Loucy (cell line): ENCODE data around the gene MYBPC2.
A peak's percentile ranks its signal among the peaks of the same experiment; 100 is the strongest.

Experiments used
- H2AFZ ChIP-seq: fragments of 200-600 bp; sonication (generic); 2 replicates; pipeline ENCODE4 v1.6.0; 2016; ENCODE audit warnings: antibody characterized with exemption, mild to moderate bottlenecking, low read length, moderate library complexity
- H3F3A ChIP-seq: fragments of 200-600 bp; 2 replicates; pipeline ENCODE4 v1.6.0; 2016; ENCODE audit warnings: antibody characterized with exemption, low read depth, mild to moderate bottlenecking
- H3K27me3 ChIP-seq: fragments of 200-600 bp; sonication (generic); 2 replicates; pipeline ENCODE4 v1.6.1; 2014; ENCODE audit warnings: low read length, mild to moderate bottlenecking; ENCODE audit not compliant: insufficient read depth, poor library complexity, severe bottlenecking
- H3K36me3 ChIP-seq: fragments of 200-600 bp; sonication (generic); 2 replicates; pipeline ENCODE4 v1.6.1; 2016; ENCODE audit warnings: low read length; ENCODE audit not compliant: insufficient read depth
- H3K4me1 ChIP-seq: fragments of 200-600 bp; sonication (generic); 2 replicates; pipeline ENCODE4 v1.5.1; 2014; ENCODE audit warnings: low read length, mild to moderate bottlenecking; ENCODE audit not compliant: insufficient read depth, poor library complexity, severe bottlenecking
- H3K4me2 ChIP-seq: fragments of 200-600 bp; sonication (generic); 2 replicates; pipeline ENCODE4 v1.6.0; 2014; ENCODE audit warnings: antibody characterized with exemption, low read length, low read depth, mild to moderate bottlenecking; ENCODE audit not compliant: poor library complexity, severe bottlenecking
- H3K4me3 ChIP-seq: fragments of 200-600 bp; sonication (generic); 2 replicates; pipeline ENCODE4 v1.5.1; 2014; ENCODE audit warnings: low read length, mild to moderate bottlenecking, mixed read lengths; ENCODE audit not compliant: poor library complexity, severe bottlenecking
- H3K79me2 ChIP-seq: fragments of 200-600 bp; sonication (generic); 2 replicates; pipeline ENCODE4 v1.6.1; 2014; ENCODE audit warnings: low read length; ENCODE audit not compliant: insufficient read depth
- H3K9ac ChIP-seq: fragments of 200-600 bp; sonication (generic); 2 replicates; pipeline ENCODE4 v1.6.0; 2014; ENCODE audit warnings: mild to moderate bottlenecking, low read depth, low read length, moderate library complexity; ENCODE audit not compliant: poor library complexity, severe bottlenecking
- H3K9me2 ChIP-seq: fragments of 200-600 bp; sonication (generic); replicated peaks from 2 replicates; pipeline ENCODE4 v1.6.1; 2016; ENCODE audit warnings: low read depth, low read length, mixed read lengths
- H3K9me3 ChIP-seq: fragments of 200-600 bp; sonication (generic); 2 replicates; pipeline ENCODE4 v1.6.1; 2014; ENCODE audit warnings: mild to moderate bottlenecking, antibody characterized with exemption, low read length, low read depth; ENCODE audit not compliant: insufficient read depth
- H4K20me1 ChIP-seq: fragments of 200-600 bp; sonication (generic); 2 replicates; pipeline ENCODE4 v1.6.0; 2014; ENCODE audit warnings: antibody characterized with exemption, low read length, mild to moderate bottlenecking; ENCODE audit not compliant: insufficient read depth, poor library complexity, severe bottlenecking
- EZH2phosphoT487 ChIP-seq: fragments of 200-600 bp; IDR thresholded peaks from 2 replicates; pipeline ENCODE4 v1.6.1; 2018; ENCODE audit warnings: antibody characterized with exemption, mild to moderate bottlenecking, moderate library complexity, borderline replicate concordance
- TF ChIP-seq, protein P1 (sequence below): fragments of 200-600 bp; sonication (generic); conservative IDR thresholded peaks from 2 replicates; pipeline ENCODE4 v1.5.1; 2014; ENCODE audit warnings: mild to moderate bottlenecking, antibody characterized with exemption, low read length

MYBPC2 gene

DNA sequence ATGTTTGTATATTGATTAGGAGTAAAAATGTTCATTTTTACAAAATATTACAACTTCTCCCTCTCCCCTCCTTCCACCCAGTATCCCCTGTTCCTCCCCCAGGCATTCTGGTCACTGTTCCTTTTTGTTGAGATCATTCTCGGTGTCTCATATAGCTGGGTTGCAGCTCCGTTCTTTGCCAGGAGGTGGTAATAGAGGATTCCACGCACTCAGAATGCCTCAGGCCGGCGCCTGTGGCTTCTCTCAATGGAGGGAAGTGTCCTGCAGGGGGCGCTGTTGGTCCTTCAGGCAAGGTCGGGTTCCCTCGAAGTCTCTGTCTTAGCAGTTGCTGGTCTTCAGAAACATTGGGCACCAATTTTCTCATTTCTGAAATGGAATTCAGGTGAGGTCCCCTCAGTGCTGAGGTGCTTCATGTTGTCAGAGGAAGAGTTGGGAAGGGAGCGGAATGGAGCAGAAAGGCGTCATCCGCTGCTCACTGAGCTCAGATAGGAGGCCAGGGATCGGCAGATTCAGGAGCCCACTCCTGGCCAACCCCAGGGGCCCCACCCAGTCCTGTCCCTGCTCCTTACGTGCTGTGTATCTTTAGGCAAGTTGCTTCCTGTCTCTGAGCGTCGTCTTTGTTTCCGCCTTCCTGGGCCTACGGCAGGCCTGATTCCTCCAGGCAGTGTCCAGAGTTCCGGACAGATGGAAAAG lies 54.3 kb downstream of the MYBPC2 start:
- Histone ChIP-seq H3K4me1 (no peaks in the 10 kb centered on the region), H3K4me3 (no peak overlapping the region), H4K20me1 (no peaks in the 10 kb centered on the region), H3K36me3 (no peaks in the 10 kb centered on the region), H3K9me3 (peaks cover 3% of the 10 kb centered on the region; the same call in 1 of the 2 replicates), H3K4me2 (no peak overlapping the region), H3K79me2 (no peaks in the 10 kb centered on the region), H3F3A (no peaks in the 10 kb centered on the region), H3K9me2 (no peaks in the 10 kb centered on the region), H3K9ac (no peak overlapping the region), H3K27me3 (no peaks in the 10 kb centered on the region), H2AFZ (no peak overlapping the region)
- TF ChIP-seq, protein P1, sequence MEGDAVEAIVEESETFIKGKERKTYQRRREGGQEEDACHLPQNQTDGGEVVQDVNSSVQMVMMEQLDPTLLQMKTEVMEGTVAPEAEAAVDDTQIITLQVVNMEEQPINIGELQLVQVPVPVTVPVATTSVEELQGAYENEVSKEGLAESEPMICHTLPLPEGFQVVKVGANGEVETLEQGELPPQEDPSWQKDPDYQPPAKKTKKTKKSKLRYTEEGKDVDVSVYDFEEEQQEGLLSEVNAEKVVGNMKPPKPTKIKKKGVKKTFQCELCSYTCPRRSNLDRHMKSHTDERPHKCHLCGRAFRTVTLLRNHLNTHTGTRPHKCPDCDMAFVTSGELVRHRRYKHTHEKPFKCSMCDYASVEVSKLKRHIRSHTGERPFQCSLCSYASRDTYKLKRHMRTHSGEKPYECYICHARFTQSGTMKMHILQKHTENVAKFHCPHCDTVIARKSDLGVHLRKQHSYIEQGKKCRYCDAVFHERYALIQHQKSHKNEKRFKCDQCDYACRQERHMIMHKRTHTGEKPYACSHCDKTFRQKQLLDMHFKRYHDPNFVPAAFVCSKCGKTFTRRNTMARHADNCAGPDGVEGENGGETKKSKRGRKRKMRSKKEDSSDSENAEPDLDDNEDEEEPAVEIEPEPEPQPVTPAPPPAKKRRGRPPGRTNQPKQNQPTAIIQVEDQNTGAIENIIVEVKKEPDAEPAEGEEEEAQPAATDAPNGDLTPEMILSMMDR, result peak; percentile 48
- no peak for TF ChIP-seq EZH2phosphoT487

DNA sequence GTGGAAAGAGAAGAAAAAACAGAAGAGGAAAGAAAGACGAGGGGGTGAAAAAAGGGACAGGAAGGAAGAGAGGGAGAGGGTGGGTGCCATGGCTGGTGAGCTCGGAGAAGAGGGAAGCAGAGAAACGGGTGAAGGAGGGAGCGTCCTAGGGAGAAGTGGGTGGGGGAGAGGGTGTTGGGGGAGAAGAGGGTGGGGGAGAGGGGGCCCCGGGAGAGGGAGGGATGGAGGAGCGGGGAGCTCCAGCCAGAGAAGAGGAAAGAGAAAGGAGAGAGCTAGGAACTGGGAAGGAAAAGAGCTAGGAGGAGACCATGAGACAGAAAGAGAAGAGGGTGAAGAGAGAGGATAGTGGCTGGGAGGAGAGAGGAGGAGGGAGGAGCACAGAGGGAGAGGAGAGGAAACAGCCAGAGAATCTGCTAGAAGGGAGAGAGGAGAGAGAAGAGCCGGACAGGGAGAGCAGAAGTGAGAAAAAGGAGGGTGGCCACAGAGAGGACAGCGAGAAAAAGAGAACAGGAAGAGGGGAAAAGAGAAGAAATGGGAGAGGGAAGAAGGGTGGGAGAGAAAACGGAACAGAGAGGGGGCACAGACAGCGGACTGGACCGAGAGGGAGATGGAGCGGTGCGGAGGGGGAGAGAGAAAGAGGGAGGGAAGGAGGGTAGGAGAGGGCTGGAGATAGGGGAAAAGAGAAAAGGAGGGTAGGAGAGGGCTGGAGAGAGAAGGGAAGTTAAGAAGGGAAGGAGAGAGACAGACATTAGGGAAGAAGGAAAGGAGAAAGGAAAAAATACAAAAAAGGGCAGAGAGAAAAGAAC lies 55.9 kb downstream of the MYBPC2 start:
- Histone ChIP-seq H3K4me1 (no peaks in the 10 kb centered on the region), H3K27me3 (no peaks in the 10 kb centered on the region), H3F3A (no peaks in the 10 kb centered on the region), H3K79me2 (no peaks in the 10 kb centered on the region), H3K9me2 (no peaks in the 10 kb centered on the region), H4K20me1 (no peaks in the 10 kb centered on the region), H3K36me3 (no peaks in the 10 kb centered on the region), H3K9me3 (peaks cover 3% of the 10 kb centered on the region; the same call in 1 of the 2 replicates), H3K4me3 (no peak overlapping the region), H3K9ac (no peak overlapping the region), H2AFZ (no peak overlapping the region), H3K4me2 (no peak overlapping the region)
- TF ChIP-seq, protein P1, result no peak
- TF ChIP-seq EZH2phosphoT487, result no peak

DNA sequence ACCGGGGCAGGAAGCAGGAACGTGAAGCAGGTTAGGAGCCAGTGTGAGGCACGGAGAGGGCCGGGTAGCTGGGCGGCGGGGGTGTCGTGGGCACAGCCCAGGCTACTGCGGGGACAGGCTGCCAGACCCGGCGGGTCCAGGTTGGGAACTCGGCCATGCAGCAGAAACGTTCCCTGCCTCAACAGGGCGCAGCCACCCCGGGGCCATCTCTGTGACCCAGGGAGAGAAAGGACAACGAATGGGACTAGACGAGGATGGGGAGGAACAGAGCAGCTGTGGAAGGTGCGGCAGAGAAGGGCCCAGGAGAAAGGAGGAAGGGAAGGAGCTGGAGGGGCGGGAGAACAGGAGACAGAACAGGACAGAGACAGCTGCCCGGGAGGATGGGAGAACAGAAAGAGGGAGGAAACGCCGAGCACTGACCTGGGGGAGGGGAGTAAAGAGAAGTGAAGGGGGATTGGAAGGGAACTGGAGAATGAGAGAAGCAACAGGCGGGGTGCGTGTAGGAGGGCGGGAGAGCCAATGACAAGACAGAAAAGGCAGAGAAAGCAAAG lies 56.8 kb downstream of the MYBPC2 start:
- Histone ChIP-seq H3K36me3 (no peaks in the 10 kb centered on the region), H3F3A (no peaks in the 10 kb centered on the region), H3K27me3 (no peaks in the 10 kb centered on the region), H4K20me1 (no peaks in the 10 kb centered on the region), H2AFZ (no peak overlapping the region), H3K4me1 (no peaks in the 10 kb centered on the region), H3K9ac (no peak overlapping the region), H3K79me2 (no peaks in the 10 kb centered on the region), H3K9me2 (no peaks in the 10 kb centered on the region), H3K4me3 (no peak overlapping the region), H3K9me3 (peaks cover 3% of the 10 kb centered on the region; the same call in 1 of the 2 replicates), H3K4me2 (no peak overlapping the region)
- TF ChIP-seq, protein P1, result no peak
- TF ChIP-seq EZH2phosphoT487, result no peak
